GF-D8 (cell line): ENCODE data around the gene ASIC4.

Experiments used
- DNase-seq: peaks from one replicate; lab custom pipeline; 2025; lab: John Stamatoyannopoulos, UW

Gene ASIC4

GRCh38 chr2:219514836-219515235, 554 bp downstream of the ASIC4 start:
- DNase-seq, result no peak

GRCh38 chr2:219515874-219516629, 1.8 kb downstream of the ASIC4 start:
- DNase-seq, result no peak

GRCh38 chr2:219516888-219517287, 2.6 kb downstream of the ASIC4 start:
- no peak for DNase-seq

GRCh38 chr2:219517954-219518778, 3.9 kb downstream of the ASIC4 start:
- DNase-seq, result no peak

- DNase-seq, result no peak
Measured at GRCh38 chr2:219519526-219519916, 5.2 kb downstream of the ASIC4 start.

- DNase-seq, result no peak
Measured at GRCh38 chr2:219520079-219520478, 5.8 kb downstream of the ASIC4 start.

GRCh38 chr2:219521066-219521880, 7.0 kb downstream of the ASIC4 start:
- no peak for DNase-seq

- no peak for DNase-seq
Measured at GRCh38 chr2:219522111-219523030, 8.1 kb downstream of the ASIC4 start.

GRCh38 chr2:219523031-219523671, 8.9 kb downstream of the ASIC4 start:
- no peak for DNase-seq

- DNase-seq, result no peak
Measured at GRCh38 chr2:219524817-219525216, 10.5 kb downstream of the ASIC4 start.

GRCh38 chr2:219525533-219526232, 11.4 kb downstream of the ASIC4 start:
- no peak for DNase-seq

- no peak for DNase-seq
Measured at GRCh38 chr2:219526320-219527075, 12.2 kb downstream of the ASIC4 start.

GRCh38 chr2:219527076-219527394, 12.8 kb downstream of the ASIC4 start:
- DNase-seq, result no peak

- no peak for DNase-seq
Measured at GRCh38 chr2:219527472-219527871, 13.2 kb downstream of the ASIC4 start.

- DNase-seq, result peak; percentile 19
Measured at GRCh38 chr2:219530048-219530963, 16.0 kb downstream of the ASIC4 start.

- no peak for DNase-seq
Measured at GRCh38 chr2:219531639-219532377, 17.5 kb downstream of the ASIC4 start.

GRCh38 chr2:219532378-219532649, 18.0 kb downstream of the ASIC4 start:
- DNase-seq, result no peak
